COR-L47 (cell line): ENCODE data around the gene THRA.
"Not testable (repeated sequence)": the region's sequence is repeated elsewhere in the genome, so short reads cannot be mapped to it uniquely, and the experiment has no call there.

Experiments
- DNase-seq: peaks from one replicate; lab custom pipeline; 2025; lab: John Stamatoyannopoulos, UW

The THRA gene

GRCh38 chr17:40113110-40113906 is 50.5 kb downstream of the THRA start:
- peak; percentile 94 for DNase-seq

GRCh38 chr17:40113907-40114245 is 51.1 kb downstream of the THRA start:
- DNase-seq = no peak

GRCh38 chr17:40115101-40115436 is 52.3 kb downstream of the THRA start:
- DNase-seq = no peak

- peak; percentile 69 for DNase-seq
These were observed 58.7 kb downstream of the THRA start, which contains the start of gene MSL1 for GRCh38 chr17:40121181-40122135. MSL1 (plus strand) TSS chr17:40121971; CDS start chr17:40122613, 642 bp downstream.

- peak; percentile 20 for DNase-seq
These were observed 59.6 kb downstream of the THRA start for GRCh38 chr17:40122136-40122998.

GRCh38 chr17:40122999-40123810 is 60.4 kb downstream of the THRA start:
- peak; percentile 29 for DNase-seq

- DNase-seq = no peak
These were observed 61.0 kb downstream of the THRA start for GRCh38 chr17:40123811-40124114.

- peak; percentile 17 for DNase-seq
These were observed 61.7 kb downstream of the THRA start for GRCh38 chr17:40124279-40125141.

- DNase-seq = no peak
These were observed 66.7 kb downstream of the THRA start for GRCh38 chr17:40129498-40129897.

GRCh38 chr17:40130352-40131042 is 67.7 kb downstream of the THRA start:
- DNase-seq = no peak

- DNase-seq = no peak
These were observed 71.4 kb downstream of the THRA start for GRCh38 chr17:40134184-40134583.

- no peak for DNase-seq
These were observed 73.1 kb downstream of the THRA start for GRCh38 chr17:40135817-40136216.

- DNase-seq = no peak
These were observed 76.8 kb downstream of the THRA start for GRCh38 chr17:40139566-40140058.

- DNase-seq = not testable (repeated sequence)
These were observed 80.4 kb downstream of the THRA start for GRCh38 chr17:40143166-40143565.
